ENCODE data around the gene YAP1.

DNA sequence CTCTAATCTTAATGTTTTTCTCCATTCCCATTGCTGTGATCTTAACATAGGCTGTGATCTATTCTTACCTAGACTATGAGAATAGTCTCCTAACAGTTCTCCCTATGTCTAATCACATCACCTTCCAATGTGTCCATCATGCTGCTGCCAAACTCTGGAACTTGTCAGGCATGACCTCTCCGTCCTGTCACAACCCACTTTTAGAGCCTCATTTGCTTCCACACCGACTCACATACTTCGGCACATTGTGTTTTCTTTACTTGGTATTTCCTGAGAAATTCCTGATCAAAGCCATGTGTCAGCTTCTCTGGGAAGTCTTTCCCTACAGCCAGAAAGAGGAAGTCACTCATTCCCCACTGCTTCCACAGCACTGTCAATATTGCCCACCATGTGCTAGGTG, 166.5 kb downstream of the YAP1 start:
- no peak for TF ChIP-seq EZH2 (IDR thresholded peaks at IDR 0.05; ENCODE audit: borderline replicate concordance)
- TF ChIP-seq, protein P1, sequence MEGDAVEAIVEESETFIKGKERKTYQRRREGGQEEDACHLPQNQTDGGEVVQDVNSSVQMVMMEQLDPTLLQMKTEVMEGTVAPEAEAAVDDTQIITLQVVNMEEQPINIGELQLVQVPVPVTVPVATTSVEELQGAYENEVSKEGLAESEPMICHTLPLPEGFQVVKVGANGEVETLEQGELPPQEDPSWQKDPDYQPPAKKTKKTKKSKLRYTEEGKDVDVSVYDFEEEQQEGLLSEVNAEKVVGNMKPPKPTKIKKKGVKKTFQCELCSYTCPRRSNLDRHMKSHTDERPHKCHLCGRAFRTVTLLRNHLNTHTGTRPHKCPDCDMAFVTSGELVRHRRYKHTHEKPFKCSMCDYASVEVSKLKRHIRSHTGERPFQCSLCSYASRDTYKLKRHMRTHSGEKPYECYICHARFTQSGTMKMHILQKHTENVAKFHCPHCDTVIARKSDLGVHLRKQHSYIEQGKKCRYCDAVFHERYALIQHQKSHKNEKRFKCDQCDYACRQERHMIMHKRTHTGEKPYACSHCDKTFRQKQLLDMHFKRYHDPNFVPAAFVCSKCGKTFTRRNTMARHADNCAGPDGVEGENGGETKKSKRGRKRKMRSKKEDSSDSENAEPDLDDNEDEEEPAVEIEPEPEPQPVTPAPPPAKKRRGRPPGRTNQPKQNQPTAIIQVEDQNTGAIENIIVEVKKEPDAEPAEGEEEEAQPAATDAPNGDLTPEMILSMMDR (IDR thresholded peaks at IDR 0.05; ENCODE audit: poor library complexity), result no peak
